SK-N-SH (cell line): ENCODE data around the gene TRUB2. TPM values are rescaled to one million over a fixed set of nuclear protein-coding genes. Genes with fewer than 3 reads are reported as not detected.

Source experiments
- CTCF ChIA-PET: fragments of 300-600, 350-600 bp; formaldehyde crosslinking; extraction: SDS; loops from one replicate; lab custom pipeline; 2021; lab: Yijun Ruan, JAX
- POLR2A ChIA-PET: fragments of 350-600 bp; sonication (Branson Sonifier 250); formaldehyde crosslinking; extraction: SDS; loops from one replicate; lab custom pipeline; 2020; ENCODE audit warnings: antibody characterized with exemption, inconsistent platforms; lab: Yijun Ruan, JAX
- DNase-seq: peaks from one replicate; pipeline ENCODE4 v3.0.0; 2012
- H2AFZ ChIP-seq: fragments of 200-600 bp; sonication (generic); 2 replicates; pipeline ENCODE4 v1.8.1; 2016; ENCODE audit warnings: antibody characterized with exemption, mild to moderate bottlenecking, low read depth
- H3F3A ChIP-seq: fragments of 200-600 bp; sonication (generic); replicated peaks from 2 replicates; pipeline ENCODE3; 2016; ENCODE audit warnings: antibody characterized with exemption, mild to moderate bottlenecking; ENCODE audit not compliant: insufficient read depth
- H3K27ac ChIP-seq, 2 experiments: fragments of 200-500 bp in 1 of 2; fragments of 200-600 bp in 1 of 2; sonication (Bioruptor generic) in 1 of 2; sonication (generic), shearing (Covaris generic) in 1 of 2; 2 replicates each; pipeline versions ENCODE4 v1.5.1 to v1.6.1; 2014 to 2016; ENCODE audit warnings: low read depth in 2 of 2, inconsistent platforms in 1 of 2, low read length in 1 of 2, mild to moderate bottlenecking in 1 of 2, mixed read lengths in 1 of 2
- H3K27me3 ChIP-seq: fragments of 200-600 bp; sonication (generic), shearing (Covaris generic); 2 replicates; pipeline ENCODE4 v1.6.1; 2016; ENCODE audit warnings: mixed run types; ENCODE audit not compliant: insufficient read depth
- H3K36me3 ChIP-seq, 2 experiments: fragments of 200-500 bp in 1 of 2; fragments of 200-600 bp in 1 of 2; sonication (Bioruptor generic) in 1 of 2; sonication (generic) in 1 of 2; replicated peaks in 1 of 2; 2 replicates each; pipeline versions ENCODE3 to v1.5.1; 2014 to 2016; ENCODE audit warnings: low read length in 1 of 2, mild to moderate bottlenecking in 1 of 2; ENCODE audit not compliant: insufficient read depth in 2 of 2, control insufficient read depth in 1 of 2
- H3K4me1 ChIP-seq, 2 experiments: fragments of 200-500 bp in 1 of 2; fragments of 200-600 bp in 1 of 2; sonication (Bioruptor generic) in 1 of 2; sonication (generic), shearing (Covaris generic) in 1 of 2; 2 replicates each; pipeline versions ENCODE4 v1.5.1 to v1.6.1; 2014 to 2016; ENCODE audit warnings: low read depth in 1 of 2, low read length in 1 of 2, mixed run types in 1 of 2; ENCODE audit not compliant: insufficient read depth in 2 of 2, control insufficient read depth in 1 of 2
- H3K4me2 ChIP-seq: fragments of 200-600 bp; sonication (generic), shearing (Covaris generic); 2 replicates; pipeline ENCODE4 v1.6.1; 2017; ENCODE audit warnings: mixed run types
- H3K4me3 ChIP-seq, 2 experiments: fragments of 200-500 bp in 1 of 2; fragments of 200-600 bp in 1 of 2; sonication (Bioruptor generic) in 1 of 2; sonication (generic), shearing (Covaris generic) in 1 of 2; 2 replicates each; pipeline versions ENCODE4 v1.5.1 to v1.8.1; 2014 to 2016; ENCODE audit warnings: low read depth in 2 of 2, inconsistent platforms in 1 of 2, low read length in 1 of 2, mild to moderate bottlenecking in 1 of 2, mixed read lengths in 1 of 2, moderate library complexity in 1 of 2
- H3K79me2 ChIP-seq: fragments of 200-600 bp; sonication (generic); 2 replicates; pipeline ENCODE4 v1.8.1; 2017; ENCODE audit warnings: mild to moderate bottlenecking; ENCODE audit not compliant: insufficient read depth
- H3K9ac ChIP-seq: fragments of 200-600 bp; sonication (generic); 2 replicates; pipeline ENCODE4 v1.6.1; 2017; ENCODE audit warnings: mixed run types
- H3K9me2 ChIP-seq: fragments of 200-600 bp; sonication (generic); 2 replicates; pipeline ENCODE4 v1.6.1; 2017; ENCODE audit warnings: mixed run types
- H3K9me3 ChIP-seq: fragments of 200-600 bp; sonication (generic); 2 replicates; pipeline ENCODE4 v1.6.1; 2017; ENCODE audit warnings: mixed run types, mild to moderate bottlenecking, moderate library complexity
- H4K20me1 ChIP-seq: fragments of 200-600 bp; sonication (generic); 2 replicates; pipeline ENCODE4 v1.6.1; 2017; ENCODE audit warnings: mild to moderate bottlenecking, mixed run types; ENCODE audit not compliant: insufficient read depth
- EZH2phosphoT487 ChIP-seq: fragments of 200-600 bp; sonication (generic); IDR thresholded peaks from 2 replicates; pipeline ENCODE4 v1.6.1; 2017; ENCODE audit warnings: low read depth, mixed run types, mild to moderate bottlenecking, antibody characterized with exemption, moderate library complexity, borderline replicate concordance
- FOSL2 ChIP-seq: IDR thresholded peaks from 2 replicates; pipeline ENCODE4 v1.4.0; 2012; ENCODE audit warnings: low read depth, mild to moderate bottlenecking, moderate library complexity, borderline replicate concordance
- FOXM1 ChIP-seq: IDR thresholded peaks from 2 replicates; pipeline ENCODE4 v1.4.0; 2012; ENCODE audit warnings: low read depth, mild to moderate bottlenecking
- GATA2 ChIP-seq: sonication (generic); formaldehyde crosslinking; IDR thresholded peaks from 2 replicates; pipeline ENCODE4 v1.5.0; 2020; ENCODE audit warnings: mild to moderate bottlenecking, missing genetic modification reagents
- IRF3 ChIP-seq: fragments of 150-350 bp; IDR thresholded peaks from 2 replicates; pipeline ENCODE4 v1.6.1; 2016; ENCODE audit warnings: mild to moderate bottlenecking, low read depth, low read length
- JUND ChIP-seq: IDR thresholded peaks from 2 replicates; pipeline ENCODE4 v1.4.0; 2012
- MEF2A ChIP-seq: IDR thresholded peaks from 2 replicates; pipeline ENCODE4 v1.4.0; 2012; ENCODE audit warnings: low read depth, borderline replicate concordance
- NFIC ChIP-seq: IDR thresholded peaks from 2 replicates; pipeline ENCODE4 v1.4.0; 2012; ENCODE audit warnings: borderline replicate concordance
- RAD21 ChIP-seq: IDR thresholded peaks from 2 replicates; pipeline ENCODE4 v1.6.1; 2012; ENCODE audit warnings: mild to moderate bottlenecking, low read length
- RFX5 ChIP-seq: IDR thresholded peaks from 2 replicates; pipeline ENCODE4 v1.6.1; 2012; ENCODE audit warnings: mild to moderate bottlenecking, improper control_type of control experiment, low read length
- RXRA ChIP-seq: IDR thresholded peaks from 2 replicates; pipeline ENCODE4 v1.4.0; 2012; ENCODE audit warnings: low read depth, mild to moderate bottlenecking, borderline replicate concordance
- TAF1 ChIP-seq: IDR thresholded peaks from 2 replicates; pipeline ENCODE4 v1.6.1; 2012; ENCODE audit warnings: low read depth, mild to moderate bottlenecking, low read length, moderate library complexity, borderline replicate concordance
- TCF12 ChIP-seq: IDR thresholded peaks from 2 replicates; pipeline ENCODE4 v1.4.0; 2012
- USF1 ChIP-seq: IDR thresholded peaks from 2 replicates; pipeline ENCODE4 v1.4.0; 2012; ENCODE audit warnings: low read depth, borderline replicate concordance
- USF2 ChIP-seq: fragments of 150-350 bp; IDR thresholded peaks from 2 replicates; pipeline ENCODE4 v1.6.1; 2017; ENCODE audit warnings: antibody characterized with exemption, low read length, low read depth, borderline replicate concordance
- YY1 ChIP-seq: IDR thresholded peaks from 2 replicates; pipeline ENCODE4 v1.4.0; 2012; ENCODE audit warnings: low read depth, mild to moderate bottlenecking
- ZBTB33 ChIP-seq: IDR thresholded peaks from 2 replicates; pipeline ENCODE4 v1.4.0; 2012; ENCODE audit warnings: low read depth, borderline replicate concordance
- WGBS: methylation state at CpG from one replicate; pipeline ENCODE4 v1.1.6; 2017; ENCODE audit warnings: low lambda C conversion rate; 5-methylcytosine and 5-hydroxymethylcytosine counted together
- polyA plus RNA-seq, 3 experiments: library from polyadenylated mRNA; depleted of rRNA; stranded (reverse); fragments of >200 nt; gene quantifications; 2 replicates each; pipeline ENCODE4 v1.2.3, GENCODE V29; 2012
- TF ChIP-seq, protein P1 (sequence below): IDR thresholded peaks from 2 replicates; pipeline ENCODE4; 2012

TRUB2 gene
- polyA plus RNA-seq, 1 of the 3 experiments (the other 2 are of a cell fraction), result 18.8 TPM

GRCh38 chr9:128260340-128260739 is 61.9 kb downstream of the TRUB2 start:
- no peak for DNase-seq
- Histone ChIP-seq H2AFZ (no peak overlapping the region), H4K20me1 (no peaks in the 10 kb centered on the region), H3K4me2 (no peak overlapping the region), H3K9me2 (no peaks in the 10 kb centered on the region), H3K27me3 (no peaks in the 10 kb centered on the region), H3K9ac (no peak overlapping the region), H3K27ac (no peak overlapping the region), H3K79me2 (no peaks in the 10 kb centered on the region), H3K9me3 (no peaks in the 10 kb centered on the region), H3K4me1 (peaks cover 0 to 3% of the 10 kb centered on the region in 2 experiments; a peak in 1 of 4 replicates), H3K36me3 (peaks cover 35 to 65% of the 10 kb centered on the region in 2 experiments), H3K4me3 (no peak overlapping the region), H3F3A (peaks cover 20% of the 10 kb centered on the region)
- WGBS, result 97% methylated on average over 17 of the region's 17 CpGs
- POLR2A ChIA-PET, result interaction anchor here (1.3 kb wide), 1 partner anchor 16 kb away, joined by 3 read pairs; the partner anchor contains the start of genes GOLGA2 and SWI5
- TF ChIP-seq FOXM1 (no peak), TAF1 (no peak), RAD21 (no peak), FOSL2 (no peak), USF2 (no peak), MEF2A (no peak), YY1 (no peak), RFX5 (no peak), IRF3 (no peak), USF1 (no peak)
- TF ChIP-seq, protein P1, sequence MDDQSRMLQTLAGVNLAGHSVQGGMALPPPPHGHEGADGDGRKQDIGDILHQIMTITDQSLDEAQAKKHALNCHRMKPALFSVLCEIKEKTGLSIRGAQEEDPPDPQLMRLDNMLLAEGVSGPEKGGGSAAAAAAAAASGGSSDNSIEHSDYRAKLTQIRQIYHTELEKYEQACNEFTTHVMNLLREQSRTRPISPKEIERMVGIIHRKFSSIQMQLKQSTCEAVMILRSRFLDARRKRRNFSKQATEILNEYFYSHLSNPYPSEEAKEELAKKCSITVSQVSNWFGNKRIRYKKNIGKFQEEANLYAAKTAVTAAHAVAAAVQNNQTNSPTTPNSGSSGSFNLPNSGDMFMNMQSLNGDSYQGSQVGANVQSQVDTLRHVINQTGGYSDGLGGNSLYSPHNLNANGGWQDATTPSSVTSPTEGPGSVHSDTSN, result no peak
- CTCF ChIA-PET, result interaction anchor here (1.0 to 1.6 kb wide), 2 partner anchors 69 to 81 kb away, joined by 3 read pairs; partner anchors contain the start of gene CIZ1

GRCh38 chr9:128259156-128259555 is 63.1 kb downstream of the TRUB2 start:
- no CpG with 5 or more reads among the region's 9 CpGs for WGBS
- Histone ChIP-seq H3K9ac (no peak overlapping the region), H3K4me1 (peaks cover 0 to 4% of the 10 kb centered on the region in 2 experiments; a peak in 1 of 4 replicates), H3K27me3 (no peaks in the 10 kb centered on the region), H3K4me2 (no peak overlapping the region), H3K9me3 (no peaks in the 10 kb centered on the region), H3K27ac (no peak overlapping the region), H3K79me2 (no peaks in the 10 kb centered on the region), H2AFZ (no peak overlapping the region), H3K36me3 (peaks cover 32 to 59% of the 10 kb centered on the region in 2 experiments), H4K20me1 (no peaks in the 10 kb centered on the region), H3K4me3 (no peak overlapping the region), H3K9me2 (no peaks in the 10 kb centered on the region), H3F3A (peaks cover 25% of the 10 kb centered on the region)
- ChIA-PET CTCF (no interaction called here), POLR2A (interaction anchor here (1.7 kb wide), 1 partner anchor 10 kb away, joined by 5 read pairs; no protein-coding TSS in a partner anchor)
- DNase-seq, result no peak
- TF ChIP-seq FOXM1, result no peak
- TF ChIP-seq NFIC, result no peak
- TF ChIP-seq EZH2phosphoT487, result no peak
- no peak for TF ChIP-seq USF1
- no peak for TF ChIP-seq USF2
- TF ChIP-seq IRF3, result no peak
- TF ChIP-seq ZBTB33, result no peak
- TF ChIP-seq RXRA, result no peak
- no peak for TF ChIP-seq JUND
- TF ChIP-seq TCF12, result no peak
- no peak for TF ChIP-seq GATA2 (CRISPR knock-in tag)
